HL-60/S4 treated with retinoic acid at 250 ng/mL for 4 days and 3 days (cell line): ENCODE data around the gene SSX2B.
"Not testable (repeated sequence)": the region's sequence is repeated elsewhere in the genome, so short reads cannot be mapped to it uniquely, and the experiment has no call there.

ENCODE experiments used
- in situ Hi-C: fragments of 300-500 bp; cut with MboI; formaldehyde crosslinking; loops from 2 replicates; pipeline ENCODE4 v1.7.0; 2022; ENCODE audit warnings: low sequenced_read_pairs

SSX2B gene, protein sequence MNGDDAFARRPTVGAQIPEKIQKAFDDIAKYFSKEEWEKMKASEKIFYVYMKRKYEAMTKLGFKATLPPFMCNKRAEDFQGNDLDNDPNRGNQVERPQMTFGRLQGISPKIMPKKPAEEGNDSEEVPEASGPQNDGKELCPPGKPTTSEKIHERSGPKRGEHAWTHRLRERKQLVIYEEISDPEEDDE

GRCh38 chrX:52750952-52751351 lies at the start of gene SSX2B:
TSS of gene SSX2B (plus strand) at chrX:52751252. CDS start at chrX:52752681, 1,429 bp downstream.
- in situ Hi-C loops = not testable (repeated sequence)

DNA sequence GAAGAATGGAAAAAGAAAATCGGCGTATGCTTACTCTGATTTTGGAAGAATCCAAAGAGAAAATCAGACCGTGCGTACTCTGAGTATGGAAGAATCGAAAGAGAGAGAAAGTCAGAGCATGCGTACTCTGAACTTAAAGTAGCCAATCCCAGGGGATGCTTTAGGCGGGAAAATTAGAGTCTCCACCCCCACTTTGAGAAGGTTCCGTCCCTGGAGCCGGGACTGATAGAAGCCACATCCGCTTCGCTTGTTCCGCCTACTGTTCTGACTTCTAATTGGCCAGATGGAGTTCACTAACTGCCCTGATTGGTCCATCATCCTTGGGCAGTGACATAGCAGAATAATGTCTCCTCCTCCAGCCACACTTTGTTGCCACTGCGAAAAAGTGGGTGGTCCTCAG lies 44.0 kb upstream of the SSX2B start, which contains the start of gene SSX2:
Gene SSX2 (minus strand): TSS at position 101 of the 400 bp plus-strand sequence. CDS start 1,429 bp downstream, outside the sequence.
- in situ Hi-C loops = not testable (repeated sequence)

- in situ Hi-C loops = not testable (repeated sequence)
Measured at GRCh38 chrX:52765983-52766382, 14.9 kb downstream of the SSX2B start.

- in situ Hi-C loops = not testable (repeated sequence)
Measured at GRCh38 chrX:52773504-52773903, 22.5 kb downstream of the SSX2B start.

GRCh38 chrX:52797327-52797726 lies 46.3 kb downstream of the SSX2B start, which contains the start of gene SPANXN5:
TSS of gene SPANXN5 (minus strand) at chrX:52797427. CDS start at chrX:52797348, 79 bp downstream.
- in situ Hi-C loops = not testable (repeated sequence)

DNA sequence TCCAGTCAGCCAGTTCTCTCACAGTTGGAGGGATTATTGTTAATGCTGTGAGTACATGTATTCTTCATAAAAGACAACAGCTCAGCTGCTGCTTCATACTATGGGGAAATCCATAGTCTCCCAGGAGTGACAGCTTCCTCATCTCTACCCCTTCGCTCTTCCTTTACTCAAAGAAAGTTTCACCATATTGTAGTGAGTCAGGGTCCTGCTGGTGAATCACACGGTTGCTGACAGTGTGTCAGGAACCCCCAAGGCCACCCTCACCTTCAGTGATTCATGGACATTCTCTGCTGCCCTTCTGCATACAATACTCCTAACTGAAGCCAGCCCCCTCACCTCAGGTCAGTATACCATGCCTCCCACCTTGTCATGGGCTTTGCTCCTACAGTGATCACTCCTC lies 53.8 kb downstream of the SSX2B start:
- in situ Hi-C loops = not testable (repeated sequence)
